Measurements from ENCODE around the gene TRHDE.
"Not testable (repeated sequence)": the region's sequence is repeated elsewhere in the genome, so short reads cannot be mapped to it uniquely, and the experiment has no call there.

TRHDE gene

GRCh38 chr12:72453066-72453465 lies 180.9 kb downstream of the TRHDE start:
- no peak for DNase-seq

DNA sequence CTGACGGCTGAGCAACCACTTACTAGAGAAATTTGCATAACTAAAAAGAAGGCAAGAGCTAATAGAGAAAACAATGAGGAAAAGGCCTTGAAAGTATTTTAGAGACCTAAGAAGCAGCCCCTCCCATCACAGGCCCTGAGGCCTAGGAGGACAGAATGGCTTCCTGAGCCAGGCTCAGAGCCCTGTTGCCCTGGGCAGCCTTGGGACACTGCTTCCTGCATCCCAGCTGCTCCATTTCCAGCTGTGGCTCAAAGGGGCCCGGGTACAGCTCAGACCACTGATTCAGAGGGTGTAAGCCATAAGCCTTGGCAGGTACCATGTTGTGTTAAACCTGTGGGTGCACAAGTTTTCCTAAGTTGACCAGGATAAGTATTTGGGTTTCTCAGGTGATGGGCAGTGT lies 181.4 kb downstream of the TRHDE start:
- no peak for DNase-seq

DNA sequence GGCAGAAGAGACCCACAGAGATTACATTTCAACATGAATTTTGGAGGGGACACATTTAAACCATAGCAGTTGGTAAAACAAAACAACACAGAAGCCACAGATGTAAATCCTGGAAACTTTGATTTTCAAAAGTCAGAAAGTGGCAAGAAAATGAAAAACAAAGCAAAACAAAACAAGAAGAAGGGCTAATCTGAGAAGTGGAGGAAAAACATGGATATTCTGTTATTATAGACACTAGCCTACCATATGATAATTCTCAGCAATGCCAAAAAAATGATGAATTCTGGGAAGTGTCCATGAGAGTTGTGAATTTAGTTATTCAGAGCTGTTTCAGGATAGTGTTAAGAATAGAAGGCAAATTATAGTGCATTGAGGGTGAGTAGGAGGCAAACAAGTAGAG lies 192.3 kb downstream of the TRHDE start:
- no peak for DNase-seq

DNA sequence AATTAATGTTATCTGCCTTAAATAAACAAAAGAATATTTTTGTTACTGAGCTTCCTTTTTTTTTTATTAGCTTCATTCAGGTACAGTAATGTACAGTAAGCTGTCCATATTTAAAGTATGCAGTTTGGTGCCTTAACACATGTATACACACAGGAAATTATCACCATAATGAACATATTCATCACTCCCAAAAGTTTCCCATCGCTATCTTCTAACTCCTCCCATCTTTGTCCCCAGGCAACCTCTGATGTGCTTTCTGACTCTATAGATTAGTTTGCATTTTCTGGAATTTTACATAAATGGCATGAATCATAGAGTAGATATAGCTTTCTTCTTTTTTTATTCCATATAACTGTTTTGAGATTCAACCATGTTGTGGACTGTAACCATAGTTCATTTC lies 193.0 kb downstream of the TRHDE start:
- DNase-seq = no peak

DNA sequence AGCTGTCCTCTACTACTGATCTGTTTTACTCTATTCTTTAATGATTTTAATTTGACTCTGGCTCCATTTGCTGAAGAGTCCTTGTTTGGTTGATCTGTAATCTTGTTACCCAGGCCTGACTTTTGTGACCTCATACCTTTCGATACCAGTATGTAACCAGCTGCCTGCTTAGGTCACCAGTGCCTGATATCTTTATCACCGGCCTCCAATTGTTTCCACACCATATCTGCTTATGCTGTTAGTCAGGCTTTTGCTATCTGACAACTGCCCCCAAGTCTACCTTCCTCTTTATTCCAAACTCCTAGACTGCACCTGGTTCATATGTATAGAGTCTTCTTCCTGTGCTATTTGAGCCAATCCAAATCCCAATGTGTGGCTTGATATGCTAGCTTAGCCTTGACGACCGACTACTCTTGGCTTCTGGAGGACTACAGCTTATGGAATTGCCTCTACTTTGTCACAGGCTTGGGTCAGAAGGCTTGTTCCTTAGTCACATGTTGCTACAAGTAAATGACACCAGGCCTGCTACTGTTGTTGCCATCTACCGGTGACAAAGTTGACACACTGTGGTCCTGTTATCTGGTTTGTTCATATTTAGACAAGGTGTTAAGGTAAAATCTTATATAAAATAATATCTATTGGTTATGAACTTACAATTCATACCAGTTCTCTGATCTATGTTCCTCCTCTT lies 193.9 kb downstream of the TRHDE start:
- no peak for DNase-seq

DNA sequence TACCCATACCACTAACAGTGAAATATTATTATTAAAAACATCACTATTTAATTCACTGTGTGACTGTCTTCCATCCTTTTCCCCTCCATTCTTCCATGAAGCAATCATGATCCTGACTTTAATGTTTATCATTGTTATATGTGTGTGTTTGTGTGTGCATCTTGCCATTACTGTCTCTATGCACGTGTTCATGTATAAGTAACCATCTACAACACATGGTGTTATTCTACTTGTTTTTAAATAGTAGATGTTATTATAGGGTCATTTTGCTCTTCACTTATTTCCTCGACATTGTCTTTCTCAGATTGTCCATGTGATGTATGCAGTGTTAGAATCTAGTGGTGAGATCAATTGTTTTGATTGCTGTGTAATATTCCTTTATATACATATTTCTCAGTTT lies 195.8 kb downstream of the TRHDE start:
- DNase-seq = no peak

- no peak for DNase-seq
These were observed 196.3 kb downstream of the TRHDE start for GRCh38 chr12:72468505-72468904.

GRCh38 chr12:72471806-72472205 lies 199.6 kb downstream of the TRHDE start:
- no peak for DNase-seq

DNA sequence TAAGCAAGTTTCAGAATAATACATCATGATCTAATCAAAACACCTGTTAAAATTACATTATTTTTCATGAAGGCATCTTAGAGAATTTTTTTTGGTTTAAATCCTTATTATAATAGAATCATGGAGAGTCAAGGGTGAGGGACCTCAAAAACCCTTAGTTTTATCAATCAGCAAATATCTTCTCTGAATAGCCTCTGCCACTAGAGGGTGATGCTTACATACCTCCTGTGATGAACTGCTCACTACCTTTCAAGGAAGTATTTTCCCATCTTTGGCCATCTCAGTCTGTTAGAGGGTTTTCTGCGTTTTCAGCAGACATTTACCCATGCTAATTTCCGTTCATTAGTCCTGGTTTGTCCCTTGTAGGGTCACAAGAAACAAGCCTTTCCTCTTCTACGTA lies 200.2 kb downstream of the TRHDE start:
- no peak for DNase-seq

DNA sequence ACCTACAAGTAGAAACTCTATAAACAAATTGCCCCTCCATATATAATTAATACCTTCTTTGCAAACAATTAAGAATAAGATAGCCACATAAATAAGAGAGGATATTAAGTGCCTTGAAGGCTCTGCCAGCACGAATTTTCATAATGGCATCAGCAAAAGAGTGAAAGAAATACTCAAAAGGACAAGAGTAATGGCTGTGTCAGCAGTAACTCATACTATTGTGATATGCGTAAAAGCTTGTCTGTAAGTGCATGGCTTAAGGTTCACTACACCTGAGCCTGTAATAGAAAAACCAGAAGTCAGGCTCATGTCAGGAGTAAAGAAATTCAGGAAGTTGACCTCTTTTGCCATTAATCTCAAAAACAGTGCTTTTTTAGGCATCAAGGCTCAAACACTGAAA lies 204.1 kb downstream of the TRHDE start:
- no peak for DNase-seq

DNA sequence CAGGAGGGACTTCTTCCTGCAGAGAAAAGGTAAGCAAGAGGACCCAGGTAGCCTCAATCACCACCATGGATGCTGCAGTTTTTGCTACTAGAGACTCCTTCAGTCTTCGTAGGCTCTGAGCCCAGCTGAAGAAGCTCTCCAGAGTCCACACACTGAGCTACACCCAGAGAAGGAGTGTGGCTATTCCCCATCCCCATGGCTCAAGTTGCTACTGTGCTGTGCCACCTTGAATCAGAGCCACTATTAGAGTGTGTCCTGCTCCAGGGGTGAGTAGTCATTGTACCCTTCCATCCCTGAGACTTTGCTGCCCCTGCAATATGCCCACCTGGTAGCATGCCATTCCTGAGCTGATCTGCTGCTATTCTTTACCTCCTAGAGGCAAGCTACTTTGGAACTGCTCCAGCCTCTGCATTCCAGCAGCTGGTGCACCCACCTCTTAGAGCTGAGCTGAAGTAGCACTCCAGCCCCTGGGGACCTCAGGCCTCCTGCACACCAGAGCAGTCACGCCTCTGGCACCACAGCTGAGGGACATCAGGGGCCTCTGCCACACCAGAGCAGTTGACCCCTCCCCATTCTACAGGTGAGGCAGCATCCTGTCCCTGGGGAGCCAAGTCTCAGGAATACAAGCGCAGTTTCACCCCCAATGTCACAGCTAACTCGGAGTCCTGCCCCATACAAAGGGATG lies 213.0 kb downstream of the TRHDE start:
- DNase-seq = no peak

DNA sequence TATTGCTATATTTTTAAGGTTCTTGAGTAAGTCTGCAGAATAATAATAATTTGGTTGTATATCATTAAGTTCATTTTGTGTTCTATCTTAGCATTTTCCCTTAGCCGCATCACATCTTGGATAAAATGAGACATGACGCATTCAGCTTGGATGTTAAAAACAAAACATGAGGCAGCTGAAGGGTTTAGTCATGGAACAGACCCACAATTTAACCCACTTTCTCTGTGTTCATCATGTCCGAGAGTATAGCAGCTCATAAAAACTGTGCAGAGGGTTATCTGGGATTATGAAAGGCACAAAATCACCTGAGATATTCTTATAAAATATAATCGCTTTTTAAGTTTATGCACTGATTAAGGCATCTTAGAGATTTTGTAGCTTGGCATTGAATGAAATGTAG lies 219.3 kb downstream of the TRHDE start:
- DNase-seq = no peak

GRCh38 chr12:72493407-72493806 lies 221.2 kb downstream of the TRHDE start:
- no peak for DNase-seq

- no peak for DNase-seq
These were observed 226.2 kb downstream of the TRHDE start for GRCh38 chr12:72498354-72498753.

- no peak for DNase-seq
These were observed 227.1 kb downstream of the TRHDE start for GRCh38 chr12:72499244-72499643.

- DNase-seq = no peak
These were observed 230.4 kb downstream of the TRHDE start for GRCh38 chr12:72502546-72502945.

DNA sequence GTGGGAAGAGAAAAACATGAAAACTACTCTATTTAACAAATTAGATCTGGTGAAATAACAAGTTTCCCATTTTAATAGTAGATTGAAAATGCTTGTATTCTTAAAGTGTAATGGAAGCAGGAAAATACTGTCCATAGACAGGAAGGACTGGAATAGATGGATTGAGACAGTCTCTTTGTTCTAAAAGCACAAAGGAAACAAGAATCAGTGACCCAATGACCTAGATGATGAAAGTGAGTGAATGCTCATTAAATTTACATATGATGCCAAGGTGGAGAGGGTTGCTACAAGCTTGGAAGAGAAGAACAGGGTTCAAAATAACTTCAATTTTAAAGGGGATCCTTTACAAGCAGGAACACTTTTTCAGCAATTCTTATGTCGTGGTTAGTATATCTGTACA lies 233.1 kb downstream of the TRHDE start:
- DNase-seq = no peak

GRCh38 chr12:72509891-72510290 lies 237.7 kb downstream of the TRHDE start:
- no peak for DNase-seq

- no peak for DNase-seq
These were observed 238.6 kb downstream of the TRHDE start for GRCh38 chr12:72510772-72511171.

DNA sequence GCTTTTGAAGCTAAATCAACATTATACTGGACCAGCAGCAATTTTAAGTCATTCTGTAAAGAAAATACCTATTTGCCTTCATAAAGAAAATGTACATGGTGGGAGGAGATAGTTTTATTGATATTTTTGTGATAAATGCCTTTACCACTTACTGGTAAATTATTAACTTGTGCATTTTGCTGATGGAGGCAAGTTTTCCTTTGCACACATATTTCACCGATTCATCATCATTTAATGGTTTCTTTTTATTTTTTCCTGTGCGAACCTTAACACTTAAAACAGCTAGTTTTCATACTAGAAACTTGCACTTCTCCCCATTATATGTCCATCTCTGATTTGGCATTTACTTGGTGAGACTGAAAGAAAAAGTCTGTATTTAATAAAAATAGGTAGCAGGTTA lies 239.3 kb downstream of the TRHDE start:
- DNase-seq = no peak

- DNase-seq = no peak
These were observed 239.7 kb downstream of the TRHDE start for GRCh38 chr12:72511906-72512305.

GRCh38 chr12:72520044-72520678 lies 248.0 kb downstream of the TRHDE start:
- DNase-seq = not testable (repeated sequence)

- no peak for DNase-seq
These were observed 249.2 kb downstream of the TRHDE start for GRCh38 chr12:72521326-72521725.

DNA sequence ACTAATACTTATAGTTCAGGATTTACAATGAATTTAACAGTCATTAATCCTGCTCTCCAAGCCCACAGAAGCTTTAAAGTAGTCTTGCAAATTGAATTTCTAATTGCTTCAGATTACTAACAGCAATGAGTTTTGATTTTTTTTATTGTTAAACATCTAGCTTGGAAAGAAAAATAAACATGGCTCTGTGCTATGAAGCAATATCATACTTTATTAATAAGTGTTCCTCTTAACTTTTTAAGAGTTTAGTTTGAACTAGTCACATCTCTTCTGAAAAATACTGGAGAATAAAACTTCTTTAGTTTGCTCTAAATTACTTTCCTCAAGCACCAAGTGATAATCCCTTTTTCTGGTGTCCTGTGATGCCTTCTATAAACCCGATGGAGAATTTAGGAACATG lies 250.2 kb downstream of the TRHDE start:
- DNase-seq = no peak

Data from NCI-H446 (cell line).